CD4-positive, alpha-beta T cell (primary cell): ENCODE data around the gene TRMT44. TPM values are rescaled to one million over a fixed set of nuclear protein-coding genes. Genes with fewer than 3 reads are reported as not detected.

Experiments
- ATAC-seq: fragments of 200-7000 bp; cut with Tn5 transposase; one replicate; pipeline ENCODE4 v1.10.0; 2022; ENCODE audit warnings: mild to moderate bottlenecking; ENCODE audit not compliant: poor library complexity
- CTCF ChIA-PET: fragments of 350-600 bp; sonication (Branson Sonifier 250); formaldehyde crosslinking; loops from one replicate; lab custom pipeline; 2021; ENCODE audit warnings: antibody characterized with exemption, inconsistent platforms; lab: Charles Lee
- POLR2A ChIA-PET: fragments of 350-600 bp; sonication (Branson Sonifier 250); formaldehyde crosslinking; loops from one replicate; lab custom pipeline; 2021; ENCODE audit warnings: antibody characterized with exemption, inconsistent platforms; lab: Charles Lee
- DNase-seq, 14 experiments: peaks; one replicate each; pipeline ENCODE4 v3.0.0-alpha.2; 2013 to 2020; ENCODE audit warnings: mixed read lengths in 2 of 14
- H3K27ac ChIP-seq, 2 donors: one replicate each; pipeline versions ENCODE4 v1.5.1 to v1.7.0; 2013; ENCODE audit warnings: low read length in 2 of 2, low read depth in 1 of 2, mild to moderate bottlenecking in 1 of 2
- H3K27me3 ChIP-seq, 2 experiments: 1 replicate in 1 of 2; 2 replicates in 1 of 2; pipeline versions ENCODE4 v1.6.1 to v1.7.0; 2013; ENCODE audit warnings: low read length in 2 of 2, control low read depth in 1 of 2, mild to moderate bottlenecking in 1 of 2, moderate library complexity in 1 of 2; ENCODE audit not compliant: insufficient read depth in 2 of 2, control insufficient read depth in 1 of 2
- H3K36me3 ChIP-seq: one replicate; pipeline ENCODE4 v1.6.1; 2013; ENCODE audit warnings: low read length, control low read depth; ENCODE audit not compliant: insufficient read depth
- H3K4me1 ChIP-seq: one replicate; pipeline ENCODE4 v1.6.1; 2013; ENCODE audit warnings: low read length, control low read depth; ENCODE audit not compliant: insufficient read depth
- H3K4me3 ChIP-seq: one replicate; pipeline ENCODE4 v1.5.1; 2013; ENCODE audit warnings: mild to moderate bottlenecking, low read length, moderate library complexity
- H3K9me3 ChIP-seq, 2 experiments: 1 replicate in 1 of 2; 2 replicates in 1 of 2; pipeline versions ENCODE4 v1.6.1 to v1.7.0; 2013; ENCODE audit warnings: low read length in 2 of 2, mild to moderate bottlenecking in 2 of 2, control low read depth in 1 of 2, moderate library complexity in 1 of 2; ENCODE audit not compliant: control insufficient read depth in 1 of 2, insufficient read depth in 1 of 2
- H3K27ac Mint-ChIP-seq: one replicate; pipeline ENCODE4 v1.8.0; 2020; ENCODE audit warnings: mixed read lengths
- H3K27me3 Mint-ChIP-seq: one replicate; pipeline ENCODE4 v1.8.0; 2021; ENCODE audit warnings: mixed read lengths
- H3K36me3 Mint-ChIP-seq: one replicate; pipeline ENCODE4 v1.8.0; 2021; ENCODE audit warnings: low read depth, mixed read lengths
- H3K4me1 Mint-ChIP-seq: one replicate; pipeline ENCODE4 v1.8.0; 2021; ENCODE audit warnings: low read depth, mixed read lengths
- H3K4me3 Mint-ChIP-seq: one replicate; pipeline ENCODE4 v1.8.0; 2020; ENCODE audit warnings: mild to moderate bottlenecking, mixed read lengths
- H3K9me3 Mint-ChIP-seq: one replicate; pipeline ENCODE4 v1.8.0; 2020; ENCODE audit warnings: mixed read lengths
- intact Hi-C, 2 experiments: fragments of 100-400 bp; cut with DNase I in 1 of 2; cut with micrococcal nuclease in 1 of 2; formaldehyde crosslinking; loops; one replicate each; pipeline versions ENCODE4 v1.15.1 to v1.9.0; 2023 to 2025; cut with DNase I, micrococcal nuclease
- polyA plus RNA-seq, 2 donors: library from polyadenylated mRNA; unstranded; fragments of 120-200 nt; gene quantifications; one replicate each; pipeline ENCODE4 v1.2.1, GENCODE V29; 2013
- total RNA-seq, 174 experiments: library from RNA in 2 of 174; stranded (reverse) in 2 of 174; gene quantifications; one replicate each; pipeline ENCODE4 v1.2.3 and lab custom pipeline; 2021 to 2026
- TF ChIP-seq, protein P1 (sequence below): fragments of 200-600 bp; IDR thresholded peaks from one replicate; pipeline ENCODE4 v1.8.0; 2022; ENCODE audit warnings: antibody characterized with exemption, mild to moderate bottlenecking

TRMT44 gene, protein sequence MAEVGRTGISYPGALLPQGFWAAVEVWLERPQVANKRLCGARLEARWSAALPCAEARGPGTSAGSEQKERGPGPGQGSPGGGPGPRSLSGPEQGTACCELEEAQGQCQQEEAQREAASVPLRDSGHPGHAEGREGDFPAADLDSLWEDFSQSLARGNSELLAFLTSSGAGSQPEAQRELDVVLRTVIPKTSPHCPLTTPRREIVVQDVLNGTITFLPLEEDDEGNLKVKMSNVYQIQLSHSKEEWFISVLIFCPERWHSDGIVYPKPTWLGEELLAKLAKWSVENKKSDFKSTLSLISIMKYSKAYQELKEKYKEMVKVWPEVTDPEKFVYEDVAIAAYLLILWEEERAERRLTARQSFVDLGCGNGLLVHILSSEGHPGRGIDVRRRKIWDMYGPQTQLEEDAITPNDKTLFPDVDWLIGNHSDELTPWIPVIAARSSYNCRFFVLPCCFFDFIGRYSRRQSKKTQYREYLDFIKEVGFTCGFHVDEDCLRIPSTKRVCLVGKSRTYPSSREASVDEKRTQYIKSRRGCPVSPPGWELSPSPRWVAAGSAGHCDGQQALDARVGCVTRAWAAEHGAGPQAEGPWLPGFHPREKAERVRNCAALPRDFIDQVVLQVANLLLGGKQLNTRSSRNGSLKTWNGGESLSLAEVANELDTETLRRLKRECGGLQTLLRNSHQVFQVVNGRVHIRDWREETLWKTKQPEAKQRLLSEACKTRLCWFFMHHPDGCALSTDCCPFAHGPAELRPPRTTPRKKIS
- 10 to 100 TPM; 25.6 to 29.2 TPM for total RNA-seq
- 13.0 TPM for polyA plus RNA-seq (2013, experiment 1 of 2)
- polyA plus RNA-seq (2013, experiment 2 of 2) = 14.5 TPM
- 18.1 to 82.8 (median 29.0) reads per million in 172 experiments for total RNA-seq (lab: John Stamatoyannopoulos, UW)

DNA sequence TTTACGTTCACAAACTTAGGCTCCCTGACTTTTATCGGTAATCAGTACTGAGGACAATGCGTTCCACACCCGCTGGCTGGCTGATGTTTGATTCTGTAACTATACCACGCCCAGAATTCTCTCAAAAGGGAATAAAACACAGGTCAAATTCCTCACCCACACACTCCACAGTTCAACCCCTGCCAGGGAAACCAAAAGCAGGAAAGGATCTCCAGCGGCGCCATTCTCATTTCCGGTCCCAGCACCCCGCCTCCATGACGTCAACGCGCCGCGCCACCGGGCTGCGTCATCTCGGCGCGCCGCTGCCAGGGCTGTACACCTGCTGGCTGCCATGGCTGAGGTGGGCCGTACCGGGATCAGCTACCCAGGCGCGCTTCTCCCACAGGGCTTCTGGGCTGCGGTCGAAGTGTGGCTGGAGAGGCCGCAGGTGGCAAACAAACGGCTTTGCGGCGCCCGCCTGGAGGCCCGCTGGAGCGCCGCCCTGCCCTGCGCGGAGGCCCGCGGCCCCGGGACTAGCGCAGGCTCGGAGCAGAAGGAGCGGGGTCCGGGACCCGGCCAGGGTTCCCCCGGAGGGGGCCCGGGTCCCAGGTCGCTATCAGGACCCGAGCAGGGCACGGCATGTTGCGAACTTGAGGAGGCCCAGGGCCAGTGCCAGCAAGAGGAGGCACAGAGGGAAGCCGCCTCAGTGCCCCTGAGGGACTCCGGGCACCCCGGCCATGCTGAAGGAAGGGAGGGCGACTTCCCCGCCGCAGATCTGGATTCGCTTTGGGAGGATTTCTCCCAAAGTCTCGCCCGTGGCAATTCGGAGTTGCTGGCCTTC lies at the start of gene TRMT44, which contains the start of gene ACOX3:
Gene TRMT44 (plus strand): TSS at position 286 of the 820 bp plus-strand sequence. CDS start 46 bp downstream, at position 332.
Gene ACOX3 (minus strand): TSS at position 232 of the 820 bp plus-strand sequence. CDS start 24,202 bp downstream, outside the sequence.
- Mint-ChIP-seq H3K9me3 (peaks cover 2% of the 10 kb centered on the region), H3K4me3 (peak within 1 kb of the TSS; percentile 99), H3K27ac (peak within 1 kb of the TSS; percentile 99), H3K27me3 (no peaks in the 10 kb centered on the region), H3K36me3 (peaks cover 22% of the 10 kb centered on the region), H3K4me1 (peaks cover 88% of the 10 kb centered on the region)
- DNase-seq (peak; percentile 86 to 99 (median 94)), ATAC-seq (peak; percentile 88)
- Histone ChIP-seq H3K4me3 (peak within 1 kb of the TSS; percentile 97), H3K36me3 (peaks cover under 1% of the 10 kb centered on the region), H3K27ac (peak within 1 kb of the TSS; percentile 88 to 96), H3K9me3 (no peaks in the 10 kb centered on the region), H3K27me3 (no peaks in the 10 kb centered on the region), H3K4me1 (peaks cover 53% of the 10 kb centered on the region)
- CTCF ChIA-PET = interaction anchor here (0.9 to 1.0 kb wide), 2 partner anchors 13 to 30 kb away, joined by 3 read pairs; no protein-coding TSS in a partner anchor
- POLR2A ChIA-PET = interaction anchor here (1.2 to 2.4 kb wide), 3 partner anchors 10 to 500 kb away, joined by 4 to 25 read pairs (median 6); partner anchors contain the start of gene AFAP1
- TF ChIP-seq, protein P1, sequence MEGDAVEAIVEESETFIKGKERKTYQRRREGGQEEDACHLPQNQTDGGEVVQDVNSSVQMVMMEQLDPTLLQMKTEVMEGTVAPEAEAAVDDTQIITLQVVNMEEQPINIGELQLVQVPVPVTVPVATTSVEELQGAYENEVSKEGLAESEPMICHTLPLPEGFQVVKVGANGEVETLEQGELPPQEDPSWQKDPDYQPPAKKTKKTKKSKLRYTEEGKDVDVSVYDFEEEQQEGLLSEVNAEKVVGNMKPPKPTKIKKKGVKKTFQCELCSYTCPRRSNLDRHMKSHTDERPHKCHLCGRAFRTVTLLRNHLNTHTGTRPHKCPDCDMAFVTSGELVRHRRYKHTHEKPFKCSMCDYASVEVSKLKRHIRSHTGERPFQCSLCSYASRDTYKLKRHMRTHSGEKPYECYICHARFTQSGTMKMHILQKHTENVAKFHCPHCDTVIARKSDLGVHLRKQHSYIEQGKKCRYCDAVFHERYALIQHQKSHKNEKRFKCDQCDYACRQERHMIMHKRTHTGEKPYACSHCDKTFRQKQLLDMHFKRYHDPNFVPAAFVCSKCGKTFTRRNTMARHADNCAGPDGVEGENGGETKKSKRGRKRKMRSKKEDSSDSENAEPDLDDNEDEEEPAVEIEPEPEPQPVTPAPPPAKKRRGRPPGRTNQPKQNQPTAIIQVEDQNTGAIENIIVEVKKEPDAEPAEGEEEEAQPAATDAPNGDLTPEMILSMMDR = no peak
- intact Hi-C loops = loop anchor here (1.0 to 2.0 kb wide), 2 partner anchors 12 to 282 kb away; partner anchors contain the start of gene ABLIM2 (in 2 of the 2)

DNA sequence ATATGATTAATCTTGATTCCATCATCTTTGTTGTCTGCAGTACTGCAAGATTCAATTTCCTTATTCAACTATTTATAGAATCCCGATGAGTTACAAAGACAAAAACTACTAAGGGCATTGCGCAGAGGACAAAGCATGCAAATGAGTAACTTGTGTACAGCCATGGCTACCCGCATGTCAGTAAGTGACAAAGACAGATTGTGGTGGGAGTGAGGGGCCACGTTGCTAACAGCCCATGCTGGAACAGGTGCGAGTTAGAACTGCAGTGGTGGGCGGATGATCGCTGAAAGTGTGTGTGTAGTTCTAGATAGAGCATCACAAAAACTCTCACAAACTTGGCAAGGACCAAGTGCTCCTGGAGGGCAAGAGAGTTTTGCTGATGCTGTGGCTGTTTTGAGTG lies 49.5 kb upstream of the TRMT44 start:
- Mint-ChIP-seq H3K4me3 (no peak overlapping the region), H3K27ac (no peak overlapping the region), H3K9me3 (no peaks in the 10 kb centered on the region), H3K36me3 (peaks cover 59% of the 10 kb centered on the region), H3K27me3 (no peaks in the 10 kb centered on the region), H3K4me1 (no peaks in the 10 kb centered on the region)
- intact Hi-C loops = no loop called here
- Histone ChIP-seq H3K9me3 (peaks cover 0 to 4% of the 10 kb centered on the region in 2 experiments), H3K36me3 (peaks cover 42% of the 10 kb centered on the region), H3K4me1 (no peaks in the 10 kb centered on the region), H3K27ac (no peak overlapping the region), H3K27me3 (no peaks in the 10 kb centered on the region), H3K4me3 (no peak overlapping the region)
- DNase-seq (no peak), ATAC-seq (no peak)
- ChIA-PET POLR2A (no interaction called here), CTCF (no interaction called here)
- TF ChIP-seq, protein P1 = no peak

DNA sequence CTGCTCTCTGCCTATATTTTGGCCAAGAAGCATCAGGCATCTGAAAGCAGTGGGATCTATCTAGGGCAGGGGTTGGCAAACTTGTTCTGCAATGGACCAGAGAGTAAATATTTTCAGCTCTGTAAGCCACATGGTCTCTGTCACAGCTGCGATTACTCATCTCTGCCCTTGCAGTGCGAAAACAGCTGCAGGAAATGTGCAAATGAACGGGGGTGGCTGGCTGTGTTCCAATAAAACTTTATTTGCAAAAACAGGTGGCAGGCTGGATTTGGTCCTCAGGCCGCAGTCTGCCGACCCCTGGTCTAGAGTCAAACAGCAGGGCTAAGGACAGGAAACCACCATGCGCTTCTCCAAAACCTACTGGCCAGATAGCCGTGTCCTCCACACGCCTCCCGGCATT lies 48.6 kb upstream of the TRMT44 start:
- intact Hi-C loops = no loop called here

More for the DNA sequence above, 48.6 kb upstream of the TRMT44 start:
- CTCF ChIA-PET = no interaction called here
- no peak overlapping the region for H3K27ac Mint-ChIP-seq
- H3K9me3 Mint-ChIP-seq = no peaks in the 10 kb centered on the region
- no peaks in the 10 kb centered on the region for H3K9me3 ChIP-seq
- H3K27ac ChIP-seq = no peak overlapping the region
- no peaks in the 10 kb centered on the region for H3K27me3 Mint-ChIP-seq
- POLR2A ChIA-PET = no interaction called here
- H3K4me3 Mint-ChIP-seq = no peak overlapping the region
- H3K4me3 ChIP-seq = no peak overlapping the region
- ATAC-seq = no peak
- H3K4me1 Mint-ChIP-seq = no peaks in the 10 kb centered on the region
- peaks cover 37% of the 10 kb centered on the region for H3K36me3 ChIP-seq
- H3K27me3 ChIP-seq = no peaks in the 10 kb centered on the region
- no peaks in the 10 kb centered on the region for H3K4me1 ChIP-seq
- TF ChIP-seq, protein P1 = no peak
- no peak for DNase-seq
- peaks cover 65% of the 10 kb centered on the region for H3K36me3 Mint-ChIP-seq
